Endometrium (tissue), 2 donors: Measurements from ENCODE around the gene STX4.
"Not testable (repeated sequence)": the region's sequence is repeated elsewhere in the genome, so short reads cannot be mapped to it uniquely, and the experiment has no call there.

Source experiments
- FAIRE-seq: peaks from 2 replicates; lab custom pipeline; 2012; peaks lifted over from hg19 to GRCh38; lab: Jason Lieb, UNC
- donor health status: control.
- donor health status: control.

The STX4 gene

DNA sequence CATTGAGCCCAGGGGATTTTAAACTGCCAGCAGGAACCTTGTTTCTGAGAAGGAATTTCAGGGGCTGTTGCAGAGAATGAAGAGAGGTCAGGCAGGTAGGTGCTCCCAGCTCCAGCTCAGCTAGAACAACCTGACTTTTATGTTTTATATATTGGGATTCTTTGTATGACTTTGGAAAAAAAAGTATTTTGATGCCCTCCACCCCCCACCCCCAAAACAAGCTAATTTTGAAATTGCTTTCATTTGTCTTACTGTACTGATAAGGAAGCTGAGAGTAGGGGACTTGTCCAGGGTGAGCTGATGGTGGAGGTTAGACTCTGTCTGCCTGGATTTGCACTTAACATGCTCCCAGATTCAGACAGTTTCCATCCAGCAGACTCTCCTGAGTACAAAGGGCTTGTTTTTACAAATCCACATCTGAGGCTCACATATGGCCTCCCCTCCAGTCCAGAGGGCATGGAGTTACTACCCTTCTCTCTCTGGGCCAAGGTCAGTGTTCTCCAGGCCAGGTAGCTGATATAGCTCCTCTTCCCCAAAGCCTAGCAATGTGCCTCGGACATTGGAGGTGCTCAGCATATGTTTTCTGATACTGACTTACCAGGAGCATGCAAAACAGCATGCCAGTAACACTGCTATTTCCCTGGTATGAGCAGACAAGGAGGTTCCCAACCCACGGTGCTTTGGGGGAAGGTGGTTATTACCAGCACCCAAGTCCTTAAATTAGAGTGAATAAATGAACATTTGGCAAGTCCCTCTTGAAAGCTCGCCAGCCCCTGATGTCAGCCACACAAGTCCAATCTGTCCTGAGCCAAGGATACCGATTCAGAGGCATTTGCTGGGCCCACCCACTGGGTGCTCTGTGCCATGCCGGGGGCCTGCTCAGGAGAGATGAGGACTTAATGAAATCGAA is 34.3 kb upstream of the STX4 start:
- no peak for FAIRE-seq

GRCh38 chr16:31000671-31001382 is 32.5 kb upstream of the STX4 start:
- no peak for FAIRE-seq

- no peak for FAIRE-seq
Observed at GRCh38 chr16:31001507-31002249, 31.7 kb upstream of the STX4 start.

DNA sequence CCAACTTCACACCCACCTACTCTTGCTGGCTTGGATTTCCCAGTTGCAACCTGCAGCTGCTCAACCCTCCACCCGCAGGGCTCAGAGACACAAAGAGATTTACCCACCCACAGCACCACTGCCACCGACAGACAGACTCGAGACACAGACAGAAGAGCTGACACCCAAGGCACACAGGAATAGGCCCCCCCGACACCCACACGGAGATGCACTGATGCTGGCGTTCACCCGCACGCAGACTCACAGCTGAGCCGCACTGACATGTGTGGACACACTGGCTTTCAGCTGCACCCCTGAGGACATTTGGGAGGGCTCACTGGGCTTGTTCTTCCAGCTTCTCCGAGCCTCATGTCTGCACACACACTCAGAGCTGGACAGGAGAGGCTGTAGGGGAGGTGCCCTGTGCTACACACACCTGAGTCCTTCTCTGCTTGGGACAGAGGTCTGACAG is 31.1 kb upstream of the STX4 start:
- no peak for FAIRE-seq

DNA sequence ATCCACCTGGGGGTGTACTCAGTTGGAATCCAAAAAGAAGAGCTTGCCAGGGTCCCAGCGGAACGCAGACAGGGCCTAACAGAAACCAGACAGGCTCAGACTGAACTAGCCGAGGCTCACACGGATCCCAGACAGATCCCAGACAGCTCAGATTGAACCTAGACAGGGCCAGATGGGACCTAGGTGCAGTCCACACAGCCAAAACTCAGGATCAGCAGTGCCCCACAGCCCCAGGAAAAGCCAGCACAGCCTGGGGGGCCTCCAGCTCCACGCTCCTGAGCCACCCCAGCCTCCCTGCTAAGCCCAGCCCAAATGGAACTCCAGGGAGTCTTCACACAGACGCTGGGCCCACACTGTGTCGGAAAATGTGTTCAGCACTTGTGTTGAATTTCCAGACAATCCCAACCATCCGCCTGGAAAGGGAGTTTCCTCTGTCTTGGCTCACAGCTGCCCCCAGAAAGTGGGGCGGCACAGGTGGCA is 30.5 kb upstream of the STX4 start:
- FAIRE-seq, result no peak

GRCh38 chr16:31003744-31004143 is 29.6 kb upstream of the STX4 start:
- FAIRE-seq, result no peak

- FAIRE-seq, result no peak
Observed at GRCh38 chr16:31004658-31005057, 28.7 kb upstream of the STX4 start.

GRCh38 chr16:31005350-31006085 is 27.8 kb upstream of the STX4 start:
- FAIRE-seq, result no peak

GRCh38 chr16:31006086-31006385 is 27.3 kb upstream of the STX4 start:
- FAIRE-seq, result no peak

DNA sequence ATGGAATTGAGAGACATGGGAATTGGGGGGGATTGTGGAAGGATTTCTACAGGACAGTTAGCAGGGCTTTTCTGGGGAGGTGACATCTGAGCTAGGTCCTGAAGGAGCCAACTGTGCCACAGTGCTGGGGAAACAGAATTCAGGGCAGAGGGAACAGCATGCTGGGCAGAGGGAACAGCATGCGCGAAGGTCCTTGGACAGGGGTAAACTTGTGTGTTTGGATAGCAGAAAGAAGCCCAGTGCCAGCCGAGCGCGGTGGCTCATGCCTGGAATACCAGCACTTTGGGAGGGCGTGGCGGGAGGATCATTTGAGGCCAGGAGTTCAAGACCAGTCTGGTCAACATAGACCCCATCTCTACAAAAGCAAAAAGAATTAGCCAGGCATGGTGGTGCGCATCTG is 26.8 kb upstream of the STX4 start:
- FAIRE-seq, result no peak

- no peak for FAIRE-seq
Observed at GRCh38 chr16:31007684-31008083, 25.7 kb upstream of the STX4 start.

GRCh38 chr16:31008149-31008548 is 25.2 kb upstream of the STX4 start:
- no peak for FAIRE-seq

DNA sequence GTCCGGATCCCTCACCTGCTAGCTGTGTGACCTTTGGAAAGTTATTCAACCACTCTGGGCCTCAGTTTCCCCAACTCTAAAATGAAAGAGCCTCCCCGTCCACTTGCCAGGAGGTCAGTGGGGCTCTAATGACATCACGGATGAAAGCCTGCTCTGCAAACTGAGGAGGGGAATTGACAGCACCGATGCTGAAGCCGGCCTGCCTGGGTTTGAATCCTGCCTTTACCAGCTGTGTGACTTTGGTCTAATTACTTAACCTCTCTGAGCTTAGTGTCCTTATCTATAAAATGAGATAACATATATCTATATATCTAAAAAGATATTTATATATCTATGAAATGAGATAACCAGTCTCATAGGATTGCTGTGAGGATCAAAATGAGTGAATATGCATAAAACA is 24.8 kb upstream of the STX4 start:
- no peak for FAIRE-seq

GRCh38 chr16:31009120-31009519 is 24.2 kb upstream of the STX4 start:
- no peak for FAIRE-seq

GRCh38 chr16:31009894-31010584 is 23.3 kb upstream of the STX4 start:
- FAIRE-seq, result no peak

- no peak for FAIRE-seq
Observed at GRCh38 chr16:31010585-31011325, 22.6 kb upstream of the STX4 start, which contains the start of gene STX1B. TSS of gene STX1B (minus strand) at chr16:31010638. CDS start at chr16:31010396, 242 bp downstream.

GRCh38 chr16:31011815-31012214 is 21.5 kb upstream of the STX4 start:
- FAIRE-seq, result not testable (repeated sequence)

GRCh38 chr16:31013292-31013691 is 20.1 kb upstream of the STX4 start:
- FAIRE-seq, result not testable (repeated sequence)

GRCh38 chr16:31016018-31016417 is 17.3 kb upstream of the STX4 start:
- no peak for FAIRE-seq

DNA sequence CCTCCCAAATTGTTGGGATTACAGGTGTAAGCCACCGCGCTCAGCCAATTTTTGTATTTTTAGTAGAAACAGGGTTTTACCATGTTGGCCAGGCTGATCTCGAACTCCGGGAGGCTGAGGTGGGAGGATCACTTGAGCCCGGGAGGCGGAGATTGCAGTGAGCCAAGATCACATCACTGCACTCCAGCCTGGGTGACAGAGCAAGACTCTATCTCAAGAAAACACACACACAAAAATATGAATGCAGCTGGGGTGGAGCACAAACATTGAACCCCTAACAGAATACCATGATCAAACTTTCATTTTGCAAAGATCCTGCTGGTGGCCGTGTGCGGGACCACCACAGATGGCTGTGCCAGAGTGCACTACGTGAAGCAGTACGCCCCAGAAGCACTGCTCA is 15.6 kb upstream of the STX4 start:
- not testable (repeated sequence) for FAIRE-seq

- FAIRE-seq, result no peak
Observed at GRCh38 chr16:31020536-31020935, 12.8 kb upstream of the STX4 start.
